Endometrium (tissue), 2 donors: Measurements from ENCODE around the gene ADAMTS2.

Source experiments
- FAIRE-seq: peaks from 2 replicates; lab custom pipeline; 2012; peaks lifted over from hg19 to GRCh38; lab: Jason Lieb, UNC
- donor health status: control.
- donor health status: control.

The ADAMTS2 gene

GRCh38 chr5:179137643-179138567 is 207.4 kb downstream of the ADAMTS2 start:
- FAIRE-seq: no peak

GRCh38 chr5:179137016-179137642 is 208.1 kb downstream of the ADAMTS2 start:
- FAIRE-seq: no peak

GRCh38 chr5:179135441-179136215 is 209.6 kb downstream of the ADAMTS2 start:
- no peak for FAIRE-seq

- FAIRE-seq: no peak
Observed at GRCh38 chr5:179135006-179135405, 210.3 kb downstream of the ADAMTS2 start.

DNA sequence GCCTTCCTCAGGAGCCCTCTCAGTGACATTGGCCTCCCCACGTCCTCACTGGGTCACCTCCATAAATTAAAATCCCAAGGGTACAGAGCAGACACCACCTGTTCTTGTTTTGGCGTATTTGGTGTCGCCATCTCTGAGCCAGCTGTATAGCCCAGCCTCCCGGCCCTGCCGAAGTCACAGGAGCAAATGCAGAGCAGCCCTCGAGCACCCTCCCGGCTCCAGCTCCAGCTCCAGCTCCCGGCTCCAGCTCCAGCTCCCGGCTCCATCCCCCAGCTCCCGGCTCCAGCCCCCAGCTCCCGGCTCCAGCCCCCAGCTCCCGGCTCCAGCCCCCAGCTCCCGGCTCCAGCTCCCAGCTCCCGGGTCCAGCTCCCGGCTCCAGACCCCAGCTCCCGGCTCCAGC is 210.8 kb downstream of the ADAMTS2 start:
- no peak for FAIRE-seq

DNA sequence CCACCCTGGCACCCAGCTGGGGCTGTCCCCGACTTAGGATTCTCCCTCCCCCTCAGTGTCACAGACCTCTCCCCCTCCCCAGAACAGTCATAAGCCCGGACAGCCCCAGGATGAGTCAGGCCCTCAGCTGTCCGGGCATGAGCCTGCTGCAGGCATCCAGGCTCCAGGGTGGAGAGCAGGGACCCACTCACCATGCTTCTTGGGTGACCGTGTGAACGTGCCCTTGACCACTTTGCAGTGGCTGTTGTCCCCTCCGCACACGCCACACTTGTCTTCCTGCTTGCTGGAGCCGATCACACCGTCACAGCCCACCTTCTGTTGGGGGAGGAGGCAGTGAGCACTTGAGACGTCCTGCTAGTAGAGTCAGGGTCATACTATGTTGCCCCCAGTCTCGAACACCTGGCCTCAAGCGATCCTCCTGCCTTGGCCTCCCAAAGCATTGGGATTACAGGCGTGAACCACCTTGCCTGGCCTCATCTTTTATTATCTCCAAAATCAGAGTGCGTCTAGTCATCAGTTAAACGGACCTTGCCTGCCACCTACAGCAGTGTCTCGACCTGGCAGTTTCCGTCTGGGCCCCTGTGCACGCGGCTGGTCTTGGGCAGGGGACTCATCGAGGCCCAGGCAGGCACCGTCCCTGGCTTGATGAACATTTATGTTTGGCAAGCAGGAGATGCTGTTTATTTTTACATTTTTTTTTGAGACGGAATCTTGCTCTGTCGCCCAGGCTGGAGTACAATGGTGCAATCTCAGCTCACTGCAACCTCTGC is 212.5 kb downstream of the ADAMTS2 start:
- no peak for FAIRE-seq

GRCh38 chr5:179131886-179132585 is 213.2 kb downstream of the ADAMTS2 start:
- FAIRE-seq: no peak

DNA sequence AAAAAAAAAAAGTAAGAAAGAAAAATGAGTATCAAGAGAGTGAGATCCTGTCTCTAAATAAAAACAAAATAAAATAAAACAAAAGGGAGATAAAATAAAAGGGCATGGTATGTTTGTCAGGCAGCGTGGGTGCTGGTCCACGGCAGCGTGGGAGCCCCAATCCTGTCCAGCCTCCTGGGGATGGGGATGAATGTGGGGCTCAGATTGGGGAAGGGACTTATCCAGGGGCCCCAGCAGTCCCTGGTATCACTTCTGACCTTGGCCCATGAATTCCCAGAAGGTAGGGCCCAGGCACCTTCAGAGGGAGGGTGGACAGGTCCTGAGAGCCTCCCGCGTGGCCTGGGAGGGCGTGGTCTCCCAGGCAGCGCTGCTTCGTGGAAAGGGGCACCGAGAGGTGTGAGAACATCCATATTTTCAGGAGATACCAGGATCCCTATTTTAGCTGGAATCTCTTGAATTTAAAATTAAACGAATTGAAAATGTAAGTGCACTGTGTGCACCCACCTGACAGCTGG is 213.9 kb downstream of the ADAMTS2 start:
- no peak for FAIRE-seq

DNA sequence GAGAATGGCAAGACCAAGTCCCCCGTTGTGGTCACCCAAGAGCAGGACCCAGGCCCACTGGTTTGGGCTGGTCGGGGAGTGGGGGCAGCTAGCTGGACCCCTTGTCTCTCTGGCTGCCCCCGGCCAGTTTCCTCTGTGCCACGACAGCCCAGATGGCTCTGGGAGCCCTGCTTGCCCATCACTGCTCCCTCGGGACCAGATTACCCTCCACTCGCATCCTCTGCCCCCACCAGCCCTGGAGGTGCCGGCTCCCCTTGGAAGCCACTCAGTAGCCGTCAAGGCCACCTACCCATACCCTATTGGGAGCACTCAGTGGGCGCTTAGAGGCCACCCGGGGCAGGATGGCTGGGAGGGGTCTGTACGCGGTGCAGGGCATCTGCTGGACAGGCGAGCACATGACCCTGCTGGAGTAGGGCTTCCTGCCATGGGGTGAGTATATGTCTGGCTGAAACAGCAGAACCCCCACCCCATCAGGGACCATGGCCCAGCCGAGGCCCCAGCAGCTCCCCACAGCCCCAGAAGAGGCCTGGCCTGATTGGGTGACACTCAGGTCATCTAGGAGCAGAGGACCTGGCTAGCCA is 215.1 kb downstream of the ADAMTS2 start:
- FAIRE-seq: no peak

GRCh38 chr5:179129607-179130071 is 215.6 kb downstream of the ADAMTS2 start:
- FAIRE-seq: no peak

GRCh38 chr5:179128976-179129375 is 216.3 kb downstream of the ADAMTS2 start:
- FAIRE-seq: no peak

DNA sequence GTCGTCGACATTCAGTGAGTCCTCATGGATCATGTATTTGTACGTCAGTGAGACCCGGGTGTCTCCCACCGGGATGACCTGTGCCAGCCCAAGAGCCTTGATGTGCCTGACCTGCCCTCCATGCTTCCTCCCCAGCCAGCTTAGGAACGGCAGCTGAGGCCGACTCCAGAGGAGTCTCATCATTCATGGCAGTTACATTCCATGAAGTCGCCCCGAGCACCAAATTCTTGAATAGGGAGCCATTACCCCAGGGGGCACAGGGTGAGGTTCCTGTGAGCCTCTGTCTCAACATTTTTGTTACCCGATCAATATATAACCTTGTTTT is 217.3 kb downstream of the ADAMTS2 start:
- no peak for FAIRE-seq

DNA sequence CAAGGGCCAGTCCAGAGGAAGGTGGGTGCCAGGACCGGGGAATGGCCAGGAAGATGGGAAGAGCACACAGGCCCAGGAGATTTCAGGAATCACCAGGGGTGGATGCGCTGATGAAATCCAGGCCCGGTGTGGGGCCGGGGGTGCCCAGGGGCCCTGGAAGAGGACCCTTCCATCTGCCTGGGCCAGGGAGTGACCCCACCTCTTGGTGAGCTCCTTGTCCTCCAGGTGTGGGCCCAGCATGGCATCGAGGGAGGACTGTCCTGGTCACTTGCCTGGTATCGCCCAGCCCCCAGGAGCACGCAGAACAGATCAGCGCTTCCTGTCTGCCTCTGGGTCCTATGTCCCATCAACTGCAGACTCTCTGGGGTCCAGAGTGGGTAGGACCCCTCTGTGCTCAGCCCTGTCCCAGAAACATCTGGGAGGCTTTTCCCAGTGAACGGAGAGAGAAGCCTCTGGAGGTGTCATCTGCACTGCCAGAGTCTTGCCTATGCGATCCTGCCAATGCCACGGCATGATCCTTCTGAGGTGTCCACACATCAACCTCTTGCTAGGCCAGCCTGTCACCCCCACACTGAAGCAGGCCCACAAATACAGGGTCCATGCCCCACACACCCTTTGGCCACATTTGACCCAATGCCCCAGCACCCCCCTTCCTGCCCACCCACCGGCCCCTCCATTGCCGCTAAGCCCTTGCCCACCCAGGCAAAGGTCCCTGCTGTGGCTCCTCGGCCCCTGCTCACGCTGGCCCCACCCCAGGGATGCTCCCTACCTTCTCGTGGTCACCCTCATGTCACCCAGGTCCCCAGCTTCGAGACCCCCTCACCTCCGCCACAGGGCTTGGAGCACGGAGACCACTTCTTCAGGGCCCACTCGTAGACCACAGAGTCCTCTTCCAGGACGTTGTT is 217.9 kb downstream of the ADAMTS2 start:
- FAIRE-seq: no peak

GRCh38 chr5:179126506-179126991 is 218.7 kb downstream of the ADAMTS2 start:
- no peak for FAIRE-seq

- no peak for FAIRE-seq
Observed at GRCh38 chr5:179125789-179126505, 219.3 kb downstream of the ADAMTS2 start.

DNA sequence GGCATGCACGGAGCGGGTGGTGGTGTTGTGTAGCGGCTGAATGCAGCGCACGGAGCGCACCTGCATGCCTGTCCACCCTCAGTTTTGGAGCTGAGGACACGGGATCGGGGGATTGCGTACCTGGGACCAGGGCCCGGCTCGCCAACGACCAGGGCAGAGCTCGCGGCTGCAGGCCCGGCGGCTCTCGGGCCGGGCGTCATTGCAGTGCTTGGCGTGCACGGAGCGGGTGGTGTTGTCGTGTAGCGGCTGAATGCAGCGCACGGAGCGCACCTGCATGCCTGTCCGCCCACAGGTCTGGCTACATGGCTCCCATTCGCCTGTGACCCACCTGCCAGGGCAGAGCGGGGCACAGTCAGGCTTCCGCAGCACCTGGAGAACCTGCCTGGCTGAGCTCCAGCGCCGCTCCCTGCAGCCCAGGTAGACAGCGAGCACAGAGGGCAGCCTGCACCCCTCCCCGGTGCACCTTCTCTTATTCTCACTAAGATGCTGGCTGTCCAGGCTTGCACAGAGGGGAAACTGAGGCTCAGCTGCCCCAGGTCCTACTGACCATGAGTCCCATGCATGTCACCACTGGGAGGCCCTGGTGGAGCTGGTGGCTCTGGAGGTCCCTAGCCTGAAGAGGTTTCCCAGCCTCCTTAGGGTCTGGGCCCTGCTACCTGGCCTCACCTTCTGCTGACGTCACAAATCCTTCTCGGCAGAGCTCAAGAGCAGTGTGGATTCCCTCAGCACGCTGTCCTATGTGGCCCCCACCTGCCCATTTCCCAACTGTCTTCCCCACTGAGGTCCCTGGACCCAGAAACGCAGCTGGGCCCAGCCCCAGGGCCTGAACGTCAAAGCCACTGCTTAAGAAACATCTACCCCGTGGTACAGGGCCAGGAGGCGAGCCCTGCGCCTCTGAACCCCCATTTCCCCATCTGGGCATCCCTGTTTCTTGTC is 220.1 kb downstream of the ADAMTS2 start:
- FAIRE-seq: no peak

DNA sequence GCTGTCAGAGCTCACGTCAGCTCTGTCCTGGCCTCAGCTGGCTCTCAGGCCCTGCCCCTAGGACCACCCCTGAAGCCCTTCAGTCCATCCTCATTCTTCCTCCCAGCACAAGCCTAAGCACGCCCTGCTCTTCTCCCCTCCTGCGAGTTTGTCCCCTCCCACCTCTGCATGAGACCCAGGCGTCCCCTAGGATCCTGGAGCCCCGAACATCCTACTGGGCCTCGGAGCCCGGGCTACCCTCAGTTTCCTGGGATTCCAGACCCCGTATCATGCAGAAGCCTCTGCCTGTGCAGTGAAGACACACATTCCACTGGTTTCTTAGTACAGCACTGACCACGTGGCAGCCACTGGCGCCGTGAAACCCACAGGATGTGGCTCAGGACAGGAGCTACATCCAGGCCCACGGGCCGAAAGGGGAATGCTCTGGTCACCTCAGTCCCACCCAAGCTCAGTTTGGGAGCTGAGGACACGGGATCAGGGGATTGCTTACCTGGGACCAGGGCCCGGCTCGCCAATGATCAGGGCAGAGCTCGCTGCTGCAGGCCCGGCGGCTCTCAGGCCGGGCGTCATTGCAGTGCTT is 220.9 kb downstream of the ADAMTS2 start:
- FAIRE-seq: no peak
